Stimulated activated naive CD4-positive, alpha-beta T cell treated with Interleukin-2 at 50 U/mL for 16 hours (primary cell): Measurements from ENCODE around the gene PDE10A.
"Not testable (repeated sequence)": the region's sequence is repeated elsewhere in the genome, so short reads cannot be mapped to it uniquely, and the experiment has no call there.

ENCODE experiments used
- DNase-seq: peaks from one replicate; lab custom pipeline; 2025; lab: John Stamatoyannopoulos, UW

PDE10A gene

GRCh38 chr6:165551828-165552227, 111.2 kb downstream of the PDE10A start:
- no peak for DNase-seq

GRCh38 chr6:165548450-165548849, 114.6 kb downstream of the PDE10A start:
- DNase-seq, result no peak

GRCh38 chr6:165545806-165546205, 117.2 kb downstream of the PDE10A start:
- DNase-seq, result no peak

- no peak for DNase-seq
Measured at GRCh38 chr6:165543781-165544180, 119.3 kb downstream of the PDE10A start.

GRCh38 chr6:165536911-165537310, 126.1 kb downstream of the PDE10A start:
- no peak for DNase-seq

GRCh38 chr6:165519316-165519715, 143.7 kb downstream of the PDE10A start:
- DNase-seq, result no peak

- no peak for DNase-seq
Measured at GRCh38 chr6:165515963-165516624, 146.9 kb downstream of the PDE10A start.

- no peak for DNase-seq
Measured at GRCh38 chr6:165514621-165515020, 148.4 kb downstream of the PDE10A start.

GRCh38 chr6:165511807-165512206, 151.2 kb downstream of the PDE10A start:
- no peak for DNase-seq

- no peak for DNase-seq
Measured at GRCh38 chr6:165508321-165508869, 154.6 kb downstream of the PDE10A start.

GRCh38 chr6:165506657-165507056, 156.4 kb downstream of the PDE10A start:
- DNase-seq, result no peak

- DNase-seq, result not testable (repeated sequence)
Measured at GRCh38 chr6:165500214-165500907, 162.7 kb downstream of the PDE10A start.

- DNase-seq, result no peak
Measured at GRCh38 chr6:165497472-165497871, 165.6 kb downstream of the PDE10A start.

GRCh38 chr6:165488624-165489295, 174.3 kb downstream of the PDE10A start:
- DNase-seq, result no peak

- DNase-seq, result no peak
Measured at GRCh38 chr6:165487950-165488349, 175.1 kb downstream of the PDE10A start.

- no peak for DNase-seq
Measured at GRCh38 chr6:165487347-165487746, 175.7 kb downstream of the PDE10A start.

- no peak for DNase-seq
Measured at GRCh38 chr6:165486183-165487137, 176.6 kb downstream of the PDE10A start.

- no peak for DNase-seq
Measured at GRCh38 chr6:165484178-165484889, 178.7 kb downstream of the PDE10A start.

- DNase-seq, result no peak
Measured at GRCh38 chr6:165481921-165482320, 181.1 kb downstream of the PDE10A start.

- no peak for DNase-seq
Measured at GRCh38 chr6:165480916-165481315, 182.1 kb downstream of the PDE10A start.

GRCh38 chr6:165478581-165478980, 184.5 kb downstream of the PDE10A start:
- DNase-seq, result no peak
